Skeletal muscle tissue (tissue), 4 donors: ENCODE measurements around the gene WNT7B. TPM values are rescaled to one million over a fixed set of nuclear protein-coding genes. Genes with fewer than 3 reads are reported as not detected.
"Not testable (repeated sequence)": the region's sequence is repeated elsewhere in the genome, so short reads cannot be mapped to it uniquely, and the experiment has no call there.

ENCODE experiments used
- H3K27ac ChIP-seq: one replicate; pipeline ENCODE4 v1.7.0; 2013; ENCODE audit warnings: mild to moderate bottlenecking, low read depth, low read length, inconsistent platforms
- H3K27me3 ChIP-seq, 3 donors: one replicate each; pipeline ENCODE4 v1.7.0; 2013; ENCODE audit warnings: low read length in 3 of 3; ENCODE audit not compliant: control insufficient read depth in 3 of 3, insufficient read depth in 3 of 3
- H3K36me3 ChIP-seq, 3 donors: one replicate each; pipeline ENCODE4 v1.7.0; 2013; ENCODE audit warnings: low read length in 3 of 3; ENCODE audit not compliant: control insufficient read depth in 3 of 3, insufficient read depth in 3 of 3
- H3K4me1 ChIP-seq, 3 donors: one replicate each; pipeline ENCODE4 v1.7.0; 2013; ENCODE audit warnings: low read length in 3 of 3, mild to moderate bottlenecking in 3 of 3; ENCODE audit not compliant: control insufficient read depth in 3 of 3, insufficient read depth in 3 of 3
- H3K4me3 ChIP-seq, 3 donors: one replicate each; pipeline ENCODE4 v1.7.0; 2013; ENCODE audit warnings: low read length in 3 of 3
- H3K9ac ChIP-seq, 3 donors: one replicate each; pipeline ENCODE4 v1.7.0; 2013; ENCODE audit warnings: low read length in 3 of 3, mild to moderate bottlenecking in 3 of 3, moderate library complexity in 2 of 3, low read depth in 1 of 3
- H3K9me3 ChIP-seq, 3 donors: one replicate each; pipeline ENCODE4 v1.7.0; 2013; ENCODE audit warnings: low read length in 3 of 3; ENCODE audit not compliant: control insufficient read depth in 3 of 3
- total RNA-seq: library from RNA; depleted of rRNA; stranded (reverse); fragments of >200 nt; gene quantifications from one replicate; pipeline ENCODE4 v1.2.3, GENCODE V29; 2014
- donor health status: Osteomylitis.

Gene WNT7B
- total RNA-seq, 1 donor from 2014 or later, result not detected

GRCh38 chr22:46008836-46009596 is 32.1 kb upstream of the WNT7B start:
- peaks cover 42 to 48% (median 43%) of the 10 kb centered on the region in 3 donors for H3K4me1 ChIP-seq
- no peaks in the 10 kb centered on the region for H3K36me3 ChIP-seq
- H3K9ac ChIP-seq, result no peak overlapping the region
- H3K4me3 ChIP-seq, result no peak overlapping the region
- H3K27me3 ChIP-seq, result no peaks in the 10 kb centered on the region
- peaks cover 0 to 4% (median 3%) of the 10 kb centered on the region in 3 donors for H3K9me3 ChIP-seq
- H3K27ac ChIP-seq, result peak overlapping the region; percentile 93

GRCh38 chr22:46008291-46008690 is 31.3 kb upstream of the WNT7B start:
- H3K36me3 ChIP-seq, result no peaks in the 10 kb centered on the region
- H3K9me3 ChIP-seq, result peaks cover 0 to 4% (median 3%) of the 10 kb centered on the region in 3 donors
- H3K27ac ChIP-seq, result peak overlapping the region; percentile 93
- peaks cover 42 to 49% (median 44%) of the 10 kb centered on the region in 3 donors for H3K4me1 ChIP-seq
- peak overlapping the region; percentile 69 to 83 (median 76) for H3K9ac ChIP-seq
- peak overlapping the region in 1 of 3 donors; percentile 52 for H3K4me3 ChIP-seq
- H3K27me3 ChIP-seq, result no peaks in the 10 kb centered on the region

GRCh38 chr22:46007848-46008261 is 30.9 kb upstream of the WNT7B start:
- H3K9ac ChIP-seq, result peak overlapping the region; percentile 69 to 83 (median 76)
- H3K36me3 ChIP-seq, result no peaks in the 10 kb centered on the region
- peaks cover 0 to 4% (median 3%) of the 10 kb centered on the region in 3 donors for H3K9me3 ChIP-seq
- H3K27ac ChIP-seq, result peak overlapping the region; percentile 93
- peak overlapping the region; percentile 4 to 52 (median 14) for H3K4me3 ChIP-seq
- peaks cover 42 to 49% (median 44%) of the 10 kb centered on the region in 3 donors for H3K4me1 ChIP-seq
- H3K27me3 ChIP-seq, result no peaks in the 10 kb centered on the region

- Histone ChIP-seq H3K36me3 (no peaks in the 10 kb centered on the region), H3K9ac (peak overlapping the region; percentile 69 to 83 (median 76)), H3K27me3 (no peaks in the 10 kb centered on the region), H3K4me3 (peak overlapping the region; percentile 15 to 63 (median 46)), H3K27ac (peak overlapping the region; percentile 93), H3K4me1 (peaks cover 39 to 47% (median 40%) of the 10 kb centered on the region in 3 donors), H3K9me3 (peaks cover 0 to 4% (median 3%) of the 10 kb centered on the region in 3 donors)
Measured at GRCh38 chr22:46007003-46007847, 30.3 kb upstream of the WNT7B start.

GRCh38 chr22:46006379-46007002 is 29.5 kb upstream of the WNT7B start:
- Histone ChIP-seq H3K4me3 (peak overlapping the region; percentile 15 to 63 (median 46)), H3K27me3 (no peaks in the 10 kb centered on the region)

GRCh38 chr22:46005116-46005705 is 28.2 kb upstream of the WNT7B start:
- not testable (repeated sequence) for H3K36me3 ChIP-seq, H3K27ac ChIP-seq, H3K27me3 ChIP-seq, H3K9me3 ChIP-seq, H3K4me3 ChIP-seq, H3K9ac ChIP-seq
- peaks cover 51 to 62% (median 54%) of the 10 kb centered on the region in 3 donors for H3K4me1 ChIP-seq

More at GRCh38 chr22:46006379-46007002, 29.5 kb upstream of the WNT7B start:
- H3K36me3 ChIP-seq, result no peaks in the 10 kb centered on the region
- H3K4me1 ChIP-seq, result peaks cover 43 to 51% (median 44%) of the 10 kb centered on the region in 3 donors
- H3K27ac ChIP-seq, result peak overlapping the region; percentile 93
- peaks cover 0 to 4% (median 3%) of the 10 kb centered on the region in 3 donors for H3K9me3 ChIP-seq
- H3K9ac ChIP-seq, result peak overlapping the region; percentile 69 to 83 (median 76)

GRCh38 chr22:46004105-46004866 is 27.3 kb upstream of the WNT7B start:
- Histone ChIP-seq H3K4me1 (peaks cover 51 to 65% (median 55%) of the 10 kb centered on the region in 3 donors), H3K36me3 (no peaks in the 10 kb centered on the region)

GRCh38 chr22:46003271-46004091 is 26.5 kb upstream of the WNT7B start:
- no peaks in the 10 kb centered on the region for H3K9me3 ChIP-seq
- no peak overlapping the region for H3K4me3 ChIP-seq
- H3K27ac ChIP-seq, result no peak overlapping the region
- no peaks in the 10 kb centered on the region for H3K36me3 ChIP-seq
- peaks cover 56 to 71% (median 61%) of the 10 kb centered on the region in 3 donors for H3K4me1 ChIP-seq
- peak overlapping the region in 1 of 3 donors; percentile 25 for H3K9ac ChIP-seq
- H3K27me3 ChIP-seq, result no peaks in the 10 kb centered on the region

More at GRCh38 chr22:46004105-46004866, 27.3 kb upstream of the WNT7B start:
- Histone ChIP-seq H3K9me3 (no peaks in the 10 kb centered on the region), H3K9ac (peak overlapping the region in 1 of 3 donors; percentile 25), H3K4me3 (no peak overlapping the region), H3K27ac (no peak overlapping the region), H3K27me3 (no peaks in the 10 kb centered on the region)
